ENCODE results near the gene ELAPOR2. TPM values are rescaled to one million over a fixed set of nuclear protein-coding genes. Genes with fewer than 3 reads are reported as not detected.

The ELAPOR2 gene
- total and polyA plus RNA-seq, 2 of the 4 experiments (the other 2 are of a cell fraction): 0.62 to 1.3 TPM

DNA sequence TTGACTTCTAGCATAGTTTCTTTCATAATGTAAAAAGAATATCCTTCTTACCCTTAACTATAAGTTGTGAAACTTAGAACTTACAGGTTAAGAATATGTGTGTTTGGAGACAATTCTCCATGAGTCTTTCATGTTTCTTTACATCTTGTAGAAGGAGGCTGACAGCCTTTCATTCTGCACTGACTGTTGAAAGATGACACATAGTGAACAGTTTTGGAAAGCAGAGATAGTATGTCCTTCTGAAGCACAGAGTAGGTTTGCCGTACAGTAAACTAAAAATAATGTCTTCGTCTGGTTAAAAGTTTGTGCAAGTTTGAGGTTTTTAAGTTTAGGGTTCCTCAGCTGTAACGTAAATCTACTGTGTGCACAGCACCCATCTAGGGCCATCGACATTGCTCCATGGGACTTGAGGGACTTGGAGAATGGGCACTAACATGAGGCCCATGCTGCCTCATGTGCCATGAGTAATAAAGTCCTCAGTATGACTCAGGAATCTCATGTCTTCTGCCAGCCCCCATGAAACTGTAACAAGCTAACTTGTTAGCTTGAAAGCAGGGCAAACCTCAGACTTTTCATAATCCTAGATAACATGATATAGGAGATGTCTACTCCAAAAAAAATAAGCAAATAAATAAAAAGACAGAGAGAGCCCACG lies 24.5 kb upstream of the ELAPOR2 start:
- H2AK5ac ChIP-seq (ENCODE audit: low read depth, low read length): no peak overlapping the region
- no peaks in the 10 kb centered on the region for H3K79me1 ChIP-seq (ENCODE audit: low read depth in 1 of 2, low read length in 2 of 2)
- dilution Hi-C loops (cut with HindIII; ENCODE audit: low sequenced_read_pairs, unreplicated experiment): no loop called here
- H3K4ac ChIP-seq (ENCODE audit: low read depth, low read length): no peak overlapping the region
- H3K4me2 ChIP-seq (ENCODE audit: low read depth, low read length): no peak overlapping the region
- H2BK5ac ChIP-seq (ENCODE audit: low read depth, low read length, poor library complexity, severe bottlenecking): no peak overlapping the region
- H3K4me1 ChIP-seq (ENCODE audit: control insufficient read depth, insufficient read depth, low read length): no peaks in the 10 kb centered on the region
- no peaks in the 10 kb centered on the region for H3K36me3 ChIP-seq (ENCODE audit: control insufficient read depth, insufficient read depth, low read length)
- no peak overlapping the region for H4K5ac ChIP-seq (ENCODE audit: low read depth, low read length)
- H3K27ac ChIP-seq (ENCODE audit: insufficient read depth, low read length): no peak overlapping the region
- H3K27me3 ChIP-seq (ENCODE audit: control insufficient read depth, insufficient read depth, low read length): no peaks in the 10 kb centered on the region
- peak; percentile 1 for DNase-seq
- no peaks in the 10 kb centered on the region for H3K9me1 ChIP-seq (ENCODE audit: insufficient read depth, low read length)
- no peak overlapping the region for H3K18ac ChIP-seq (ENCODE audit: low read depth, low read length)
- H4K8ac ChIP-seq (ENCODE audit: low read depth in 2 of 2, low read length in 2 of 2): no peak overlapping the region
- no peak overlapping the region for H2BK20ac ChIP-seq (ENCODE audit: low read depth, low read length)
- no peak overlapping the region for H3K4me3 ChIP-seq (ENCODE audit: insufficient read depth, low read depth, low read length)
- in situ Hi-C loops (cut with MboI; ENCODE audit: low sequenced_read_pairs): no loop called here
- POLR2A ChIA-PET (ENCODE audit: unreplicated experiment): no interaction called here
- H4K20me1 ChIP-seq (ENCODE audit: insufficient read depth, low read length): no peaks in the 10 kb centered on the region
- no peak overlapping the region for H3K14ac ChIP-seq (replicated peaks; ENCODE audit: low read depth, low read length)
- no peak overlapping the region for H2BK15ac ChIP-seq (ENCODE audit: low read depth, low read length)
- H4K91ac ChIP-seq (ENCODE audit: insufficient read depth, low read depth, low read length): no peak overlapping the region
- no TSS peak for BruUV-seq (replicated peaks)
- 60% methylated on average over 2 of the region's 5 CpGs; no CpG with 5 or more reads in 1 of the 2 experiments for WGBS, 2 experiments (ENCODE audit: extremely low coverage in 2 of 2, insufficient read length in 1 of 2)
- CTCF ChIA-PET: interaction anchor here (0.6 kb wide), 1 partner anchor 153 kb away, joined by 6 read pairs; no protein-coding TSS in a partner anchor
- TF ChIP-seq NFE2L2 (IDR thresholded peaks at IDR 0.05; ENCODE audit: low read depth, low read length): no peak
- H3K9ac ChIP-seq (ENCODE audit: low read depth, low read length): no peak overlapping the region
- no peak overlapping the region for H2AFZ ChIP-seq (replicated peaks; ENCODE audit: low read length, poor library complexity)
- H3K9me3 ChIP-seq (ENCODE audit: control insufficient read depth, insufficient read depth, low read length): no peaks in the 10 kb centered on the region
- H2BK120ac ChIP-seq (ENCODE audit: low read depth, low read length): no peak overlapping the region
- no peak overlapping the region for H2AK9ac ChIP-seq (replicated peaks; ENCODE audit: low read depth, low read length, poor library complexity)
- ATAC-seq (ENCODE audit: low read depth): no peak
- H3K56ac ChIP-seq (ENCODE audit: extremely low read depth, insufficient read depth, low read length): no peak overlapping the region
- no peak overlapping the region for H3K23ac ChIP-seq (ENCODE audit: low read depth, low read length)
- intact Hi-C loops (cut with micrococcal nuclease): no loop called here
